Left forelimb (tissue), 1 donor: ENCODE measurements around the gene ZNF692.

Experiments
- DNase-seq: peaks from one replicate; pipeline ENCODE4 v3.0.0-alpha.2; 2018; ENCODE audit warnings: low spot score

ZNF692 gene

DNA sequence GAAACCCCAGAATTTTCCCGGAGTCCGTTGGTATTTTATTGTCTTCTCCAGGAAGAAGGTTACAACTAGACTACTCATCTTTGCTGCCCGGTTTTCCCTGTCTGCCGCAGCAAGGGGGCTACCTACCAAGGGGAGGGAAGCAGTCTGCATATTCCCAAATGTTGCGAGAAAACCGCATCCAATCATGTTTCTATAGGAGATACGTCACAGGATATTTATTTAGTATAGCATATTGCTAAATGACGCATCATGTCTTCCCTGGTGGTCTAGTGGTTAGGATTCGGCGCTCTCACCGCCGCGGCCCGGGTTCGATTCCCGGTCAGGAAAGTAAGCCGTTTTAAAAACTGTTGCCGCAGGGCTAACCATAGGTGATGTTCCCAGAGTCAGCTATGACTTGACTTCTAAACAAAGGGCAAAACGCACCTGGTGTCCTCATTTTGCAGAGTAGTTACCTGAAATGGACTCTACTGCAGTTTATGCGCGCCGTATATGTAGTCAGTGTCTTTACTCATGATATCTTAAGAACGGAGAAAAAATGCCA lies 15.2 kb upstream of the ZNF692 start:
- no peak for DNase-seq

DNA sequence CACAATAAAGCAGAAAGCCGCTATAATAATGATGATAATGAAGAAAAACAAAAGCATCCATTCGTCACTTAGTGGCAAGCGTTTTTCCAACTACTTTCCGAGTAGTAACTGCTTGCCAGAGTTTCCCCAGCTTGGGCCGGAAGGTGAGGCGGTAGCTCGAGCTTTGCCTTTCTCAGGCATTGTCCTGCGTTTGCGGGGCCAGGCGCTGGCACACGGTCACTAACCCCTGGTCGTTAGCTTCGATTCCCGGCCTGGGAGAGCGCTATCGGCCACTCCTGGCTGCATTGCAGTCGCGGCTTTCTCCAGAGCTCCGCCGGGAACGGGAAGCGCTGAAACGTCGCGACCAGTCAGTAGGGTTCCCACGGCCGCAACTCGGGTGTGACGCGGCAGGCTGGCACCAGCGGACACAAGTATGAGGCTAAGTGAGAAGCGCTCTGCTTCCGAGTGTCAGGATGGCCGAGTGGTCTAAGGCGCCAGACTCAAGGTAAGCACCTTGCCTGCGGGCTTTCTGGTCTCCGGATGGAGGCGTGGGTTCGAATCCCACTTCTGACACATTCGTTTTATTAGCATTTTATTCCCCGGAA lies 14.6 kb upstream of the ZNF692 start:
- peak; percentile 99 for DNase-seq

DNA sequence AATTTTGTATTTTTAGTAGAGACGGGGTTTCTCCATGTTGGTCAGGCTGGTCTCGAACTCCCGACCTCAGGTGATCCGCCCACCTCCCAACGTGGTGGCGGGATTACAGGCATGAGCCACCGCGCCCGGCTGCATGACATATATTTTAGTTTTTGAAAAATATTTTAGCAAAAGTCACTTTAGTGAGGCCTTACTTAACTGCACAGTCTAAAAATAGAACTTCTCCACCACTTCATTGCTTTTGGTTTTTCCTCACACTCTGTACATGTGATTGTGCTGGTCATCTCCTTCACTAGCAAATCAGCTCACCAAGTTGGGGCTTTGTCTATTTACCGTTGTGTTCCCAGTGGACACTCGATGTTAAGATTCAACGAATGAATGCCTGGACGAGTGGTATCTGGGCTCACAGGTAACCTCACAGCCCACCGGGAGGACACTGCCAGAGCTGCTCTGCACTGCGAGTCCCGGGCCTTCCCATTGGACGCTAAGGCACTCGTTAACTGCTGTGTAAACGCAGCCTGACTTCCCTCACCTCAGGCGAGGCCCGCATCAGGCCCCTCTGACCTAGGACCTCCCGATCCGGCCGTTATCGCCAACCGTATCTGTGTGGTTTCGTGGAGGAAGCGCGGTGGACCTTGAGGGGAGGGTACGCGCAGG lies 14.0 kb upstream of the ZNF692 start:
- DNase-seq: peak; percentile 75

DNA sequence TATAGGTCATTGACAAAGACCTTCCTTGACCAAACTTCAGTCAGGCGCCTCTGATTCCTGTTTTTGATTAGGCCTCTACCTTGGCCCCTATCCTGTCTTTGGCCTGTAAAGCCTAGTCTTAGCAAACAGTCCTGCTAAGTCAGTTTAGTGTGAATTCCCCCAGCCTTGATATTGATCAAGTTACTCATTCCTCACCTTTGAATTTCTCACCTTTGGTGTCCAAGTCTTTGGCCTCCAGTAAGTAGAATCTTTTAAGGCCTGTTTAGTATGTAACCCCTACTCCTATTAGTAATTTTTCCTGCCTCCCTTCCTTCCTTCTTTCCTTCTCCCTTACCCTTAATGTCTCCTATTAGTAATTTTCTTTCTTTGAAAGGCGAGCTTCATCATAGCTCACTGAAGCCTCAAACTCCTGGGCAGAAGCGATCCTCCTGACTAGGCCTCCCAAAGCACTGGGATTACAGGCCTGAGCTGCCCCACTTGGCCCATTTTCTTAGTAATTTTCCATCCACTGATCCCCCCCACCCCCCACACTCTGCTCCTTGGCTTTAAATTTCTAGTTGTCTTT lies 13.0 kb upstream of the ZNF692 start:
- DNase-seq: no peak

DNA sequence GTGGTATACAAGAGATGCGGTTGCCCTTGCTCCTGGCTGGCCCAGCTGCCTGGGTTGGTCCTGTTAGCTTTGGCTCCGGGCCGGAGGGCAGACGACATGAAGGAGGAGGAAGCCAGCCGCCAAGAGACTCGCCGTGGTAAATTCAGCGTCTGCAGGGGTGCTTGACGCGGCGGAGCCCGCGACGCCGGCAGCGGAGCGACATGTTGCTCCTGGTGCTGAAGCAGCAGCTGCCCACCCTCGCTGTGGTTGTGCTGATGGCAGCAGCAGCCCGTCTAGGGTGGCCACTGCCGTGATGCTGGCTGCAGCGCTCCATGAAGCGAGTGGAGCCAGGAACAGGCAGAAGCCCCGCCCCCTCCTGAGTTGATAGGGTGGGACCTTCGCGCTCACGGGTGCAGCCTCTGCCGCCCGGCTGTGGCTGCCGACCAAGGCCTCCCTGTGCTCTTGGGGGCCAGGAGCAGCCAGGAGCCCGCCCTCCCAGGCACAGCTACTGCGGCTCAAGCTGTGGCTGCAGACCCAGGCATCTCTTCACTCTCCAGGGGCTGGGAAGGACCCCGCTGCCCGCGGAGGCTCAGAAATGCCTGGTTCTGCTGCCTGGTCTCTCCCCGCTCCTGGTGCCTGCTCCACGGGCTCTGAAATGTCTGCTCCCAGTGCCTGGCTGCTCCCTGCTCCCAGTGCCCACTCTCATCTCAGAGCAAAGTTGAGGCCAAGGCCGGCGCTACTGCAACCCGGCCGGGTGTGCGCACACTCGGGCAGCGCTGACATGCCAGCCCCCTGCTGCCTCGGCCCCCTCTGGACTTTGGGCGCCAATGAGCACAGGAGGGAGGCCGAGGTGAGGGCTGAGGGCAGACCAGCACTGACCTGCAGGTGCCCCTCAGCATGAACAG lies 4.4 kb upstream of the ZNF692 start:
- peak; percentile 86 for DNase-seq

DNA sequence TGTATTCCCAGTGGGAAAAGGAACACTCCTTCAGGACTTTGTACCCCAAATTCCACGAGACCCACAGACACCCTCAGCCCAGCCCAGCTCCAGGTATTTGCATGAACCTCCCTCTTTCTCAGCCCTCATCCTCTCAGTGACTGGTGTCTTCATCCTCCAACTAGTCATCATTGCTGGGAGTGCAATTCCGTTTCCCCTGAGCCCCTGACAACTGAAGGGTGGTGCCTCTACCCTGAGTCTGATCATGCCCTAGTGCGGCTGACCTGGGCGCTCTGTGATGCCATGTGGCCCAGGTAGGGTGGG lies 3.8 kb upstream of the ZNF692 start:
- DNase-seq: peak; percentile 60

DNA sequence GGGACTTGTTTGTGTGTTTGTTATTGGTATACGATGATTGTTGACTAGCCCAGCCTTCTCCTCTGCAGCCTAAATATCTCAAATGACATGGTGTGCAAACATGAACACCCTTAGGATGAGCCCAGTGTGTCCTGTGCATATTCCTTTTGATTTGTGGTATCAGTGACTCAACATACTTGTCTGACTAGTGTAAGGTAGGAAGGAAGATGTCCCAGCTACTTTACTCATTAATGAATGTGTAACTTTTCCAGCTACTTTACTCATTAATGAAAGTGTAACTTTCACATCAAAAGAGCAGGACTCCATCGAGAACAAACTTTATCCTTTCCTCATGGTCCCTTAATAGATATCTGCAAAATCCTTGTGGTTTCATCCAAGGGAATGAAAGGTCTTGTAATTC lies 2.7 kb upstream of the ZNF692 start:
- DNase-seq: no peak

DNA sequence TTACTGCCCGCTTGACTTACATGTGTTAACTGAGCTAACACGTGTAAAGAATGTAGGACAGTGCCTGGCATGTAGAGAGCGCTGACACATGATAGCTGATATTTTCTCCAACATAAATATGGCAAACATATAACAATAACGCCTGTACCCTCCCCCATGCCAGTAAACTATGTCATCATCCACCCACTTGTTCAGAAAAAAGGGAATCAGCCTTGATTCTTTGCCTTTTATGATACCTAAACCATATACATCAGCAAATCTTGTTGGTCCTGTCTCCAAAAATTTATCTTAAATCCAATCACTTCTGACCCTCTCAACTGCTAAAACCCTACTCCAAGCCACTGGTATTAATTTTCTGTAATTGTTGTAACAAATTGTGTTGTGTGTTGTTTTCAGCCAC lies 1.1 kb upstream of the ZNF692 start:
- no peak for DNase-seq

DNA sequence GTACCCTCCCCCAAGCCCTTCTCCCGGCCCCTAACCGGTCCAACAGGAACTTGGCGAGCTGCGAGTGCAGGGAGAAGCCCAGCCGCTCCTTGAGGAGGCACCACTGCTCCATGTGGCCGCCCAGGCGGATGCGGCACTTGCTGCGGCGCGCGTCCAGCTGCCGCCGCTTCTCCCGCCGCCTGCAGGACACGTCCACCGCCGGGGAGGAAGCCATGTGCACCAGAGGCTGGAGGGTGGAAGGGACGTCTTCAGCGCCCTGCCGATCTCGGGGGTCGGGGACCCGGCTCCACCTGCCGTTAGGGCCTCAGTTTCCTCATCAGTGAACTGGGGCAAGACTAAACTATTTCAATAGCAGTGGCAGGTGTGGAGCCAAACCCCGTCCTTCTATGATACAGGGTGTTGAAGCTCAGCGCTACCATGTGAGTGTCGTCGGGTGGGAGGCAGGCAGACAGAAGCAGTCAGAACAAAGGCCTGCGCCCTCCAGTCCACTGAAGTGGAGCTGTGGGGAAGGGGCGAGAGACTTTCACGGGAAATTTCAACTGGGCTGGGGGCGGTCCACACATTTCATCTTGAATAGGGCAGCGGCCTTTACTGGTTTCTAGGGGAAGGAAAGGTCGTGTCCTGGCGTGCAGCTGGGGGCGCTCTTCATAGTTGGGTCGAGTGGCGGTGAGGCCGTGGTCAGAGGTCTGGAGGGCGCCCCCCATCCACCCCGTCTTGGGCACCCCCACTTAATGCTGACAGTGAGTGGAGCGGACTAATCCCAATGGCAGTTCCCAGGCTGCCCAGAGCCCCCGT lies 592 bp downstream of the ZNF692 start:
- peak; percentile 79 for DNase-seq

DNA sequence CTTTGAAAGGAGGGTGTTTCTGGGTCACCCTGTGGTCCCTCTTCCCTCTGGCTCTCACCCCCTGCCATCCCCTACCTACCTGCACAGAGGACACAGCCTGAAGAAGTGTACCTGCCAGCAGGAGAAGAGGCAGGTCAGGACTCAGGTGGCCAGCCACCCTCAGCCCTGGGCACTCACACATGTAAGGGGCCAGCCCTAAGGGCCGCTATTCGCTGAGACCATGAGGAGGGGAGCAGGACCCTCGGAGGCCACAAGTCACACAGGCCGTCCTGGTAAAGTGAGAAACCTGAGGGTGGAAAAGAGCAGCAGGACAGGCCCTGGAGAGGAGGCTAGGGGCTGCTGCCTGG lies 1.2 kb downstream of the ZNF692 start:
- no peak for DNase-seq

DNA sequence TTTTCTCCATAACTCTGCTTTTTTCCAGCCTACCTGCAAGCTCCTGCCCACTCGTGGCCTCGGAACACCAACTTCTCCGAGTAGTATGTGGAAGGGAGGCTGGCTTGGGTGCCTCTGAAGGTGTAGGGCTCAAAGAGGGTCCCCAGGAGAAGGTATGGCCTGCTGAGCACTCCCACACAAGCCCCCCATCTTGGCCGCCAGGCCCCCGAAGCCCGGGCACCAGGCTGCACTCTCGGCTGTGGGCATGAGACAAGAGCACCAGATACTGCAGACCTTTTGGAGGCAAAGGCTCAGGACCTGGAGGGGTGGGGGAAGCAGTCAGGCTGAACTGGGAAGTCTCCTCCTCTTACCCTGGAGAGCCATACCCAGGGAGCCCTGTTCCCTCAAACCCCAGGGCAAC lies 1.7 kb downstream of the ZNF692 start:
- no peak for DNase-seq

DNA sequence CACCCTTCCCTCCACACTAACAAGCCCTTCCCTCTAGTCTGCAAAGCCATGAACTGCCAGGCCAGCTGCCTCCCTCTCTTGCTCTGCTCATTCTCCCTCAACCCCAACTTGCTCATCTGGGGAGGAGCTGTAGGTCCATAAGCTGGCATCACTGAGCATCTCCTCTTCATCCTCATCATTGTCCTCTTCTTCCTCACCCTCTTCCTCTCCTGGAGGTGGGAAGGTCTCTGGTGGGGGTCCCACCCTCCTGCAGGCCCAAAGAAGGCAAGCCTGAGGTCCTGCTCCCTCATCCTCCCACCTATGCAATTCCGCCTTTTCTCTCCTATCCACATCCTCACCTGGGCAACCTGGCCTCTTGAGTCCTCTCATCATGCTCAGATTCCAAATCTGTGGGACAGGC lies 2.7 kb downstream of the ZNF692 start:
- DNase-seq: no peak

DNA sequence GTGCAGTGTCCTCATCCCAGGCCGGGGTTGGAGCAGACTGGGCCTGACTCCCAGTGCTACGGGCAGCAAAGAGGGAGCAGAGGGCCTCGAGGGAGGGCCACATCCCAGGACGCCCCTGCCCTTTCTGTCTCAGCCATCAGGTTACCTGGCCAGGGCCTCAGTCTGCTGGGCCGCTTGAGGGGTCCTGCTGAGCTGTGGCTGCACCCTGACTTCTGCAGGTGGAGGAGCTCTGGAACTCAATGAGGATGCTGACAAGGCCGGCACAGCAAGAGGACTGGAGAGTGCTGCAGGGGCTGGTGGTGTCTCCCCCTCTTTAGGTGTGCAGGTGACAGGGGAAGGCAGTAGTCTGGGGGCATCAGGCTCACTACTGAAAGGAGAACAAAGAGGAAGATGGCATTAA lies 3.3 kb downstream of the ZNF692 start:
- no peak for DNase-seq

DNA sequence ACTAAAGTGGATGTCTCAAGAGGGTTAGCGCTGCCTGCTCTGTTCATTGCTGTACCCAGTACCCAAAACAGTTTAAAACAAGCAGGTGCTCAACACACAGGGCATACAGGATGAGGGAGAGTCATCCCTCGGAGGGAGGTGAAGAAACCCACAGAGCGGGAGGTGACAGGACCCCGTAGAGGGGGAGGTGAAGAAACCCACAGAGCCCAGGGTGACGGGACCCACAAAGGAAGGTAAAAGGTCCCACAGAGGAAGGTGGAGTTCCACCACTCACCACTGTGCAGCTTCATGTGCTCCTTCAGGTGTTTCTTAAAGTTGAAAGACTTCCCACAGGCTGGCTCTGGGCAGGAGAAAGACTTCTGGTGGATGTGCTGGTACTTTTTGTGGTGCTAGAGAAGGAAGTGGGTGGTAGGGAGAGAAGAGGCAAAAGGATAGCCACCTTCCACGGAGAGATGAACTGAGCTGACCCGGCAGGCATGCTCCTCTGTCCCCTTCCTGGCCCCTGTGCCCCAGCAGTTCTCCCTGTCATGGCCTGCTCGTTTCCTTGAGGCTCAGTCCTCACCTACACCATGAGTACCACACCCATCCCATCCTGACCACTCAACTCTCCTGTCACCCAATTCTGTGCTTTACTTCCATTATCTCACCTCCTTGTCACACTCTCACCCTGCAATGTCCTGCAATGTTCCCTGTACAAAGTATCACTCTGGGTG lies 5.1 kb downstream of the ZNF692 start:
- DNase-seq: no peak

DNA sequence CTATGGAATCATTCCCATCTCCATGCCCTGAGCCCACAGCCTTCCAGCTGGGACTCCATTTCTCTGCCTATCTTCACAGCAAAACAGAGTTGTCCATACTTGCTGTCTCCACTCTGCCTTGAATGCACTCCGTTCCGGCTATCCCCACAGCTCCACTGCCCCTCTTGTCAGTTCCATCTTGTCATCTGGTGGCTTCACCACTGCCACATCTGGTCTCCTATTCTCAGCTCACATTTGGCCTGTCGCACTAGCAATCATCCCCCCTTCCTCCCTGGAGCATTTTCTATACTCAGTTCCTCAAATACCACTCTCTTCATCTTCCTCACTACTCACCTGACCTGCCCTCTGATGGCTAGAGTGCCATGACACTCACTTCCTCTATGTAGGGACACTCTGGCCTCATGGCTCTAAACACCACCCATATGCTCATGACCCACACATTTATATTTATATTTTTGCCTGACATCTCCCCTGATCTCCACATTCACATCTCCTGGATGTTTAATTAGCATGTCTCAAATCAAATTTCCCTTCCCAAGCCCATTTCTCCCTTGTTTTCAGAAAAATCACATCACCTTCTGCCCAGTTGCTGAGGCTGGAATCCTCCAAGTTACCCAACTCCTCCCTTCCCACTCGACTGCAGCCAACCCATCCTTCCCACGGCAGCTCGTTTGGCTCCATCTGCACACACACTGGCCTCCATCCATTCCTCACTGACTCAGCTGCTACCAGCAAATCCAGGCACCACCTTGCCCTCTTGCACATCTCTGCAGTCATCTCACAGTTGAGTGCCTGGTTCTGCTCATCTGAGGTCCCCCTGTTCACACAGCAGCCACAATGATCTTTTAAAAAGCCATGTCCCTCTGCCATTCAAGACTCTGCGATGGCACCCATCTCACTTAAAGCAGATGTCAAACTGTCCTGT lies 6.1 kb downstream of the ZNF692 start:
- no peak for DNase-seq

DNA sequence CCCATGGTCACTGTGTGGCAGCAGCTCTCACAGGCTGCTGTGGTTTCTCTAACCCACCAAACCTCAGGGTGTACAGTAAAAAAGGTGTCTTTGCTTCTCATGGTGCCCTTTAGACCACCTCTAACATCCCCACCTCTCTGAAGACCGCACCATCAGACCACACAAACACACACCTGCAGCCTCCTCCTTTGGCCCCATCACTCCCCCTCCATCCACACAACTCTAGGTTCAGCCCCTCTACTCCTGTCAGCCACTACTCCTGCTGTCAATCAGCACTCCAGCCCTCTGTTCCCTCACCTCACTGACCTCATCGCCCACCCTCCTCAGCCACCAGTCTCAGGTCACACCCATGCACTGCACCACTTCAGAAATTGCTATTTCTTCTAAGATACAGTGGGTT lies 7.5 kb downstream of the ZNF692 start:
- DNase-seq: no peak

DNA sequence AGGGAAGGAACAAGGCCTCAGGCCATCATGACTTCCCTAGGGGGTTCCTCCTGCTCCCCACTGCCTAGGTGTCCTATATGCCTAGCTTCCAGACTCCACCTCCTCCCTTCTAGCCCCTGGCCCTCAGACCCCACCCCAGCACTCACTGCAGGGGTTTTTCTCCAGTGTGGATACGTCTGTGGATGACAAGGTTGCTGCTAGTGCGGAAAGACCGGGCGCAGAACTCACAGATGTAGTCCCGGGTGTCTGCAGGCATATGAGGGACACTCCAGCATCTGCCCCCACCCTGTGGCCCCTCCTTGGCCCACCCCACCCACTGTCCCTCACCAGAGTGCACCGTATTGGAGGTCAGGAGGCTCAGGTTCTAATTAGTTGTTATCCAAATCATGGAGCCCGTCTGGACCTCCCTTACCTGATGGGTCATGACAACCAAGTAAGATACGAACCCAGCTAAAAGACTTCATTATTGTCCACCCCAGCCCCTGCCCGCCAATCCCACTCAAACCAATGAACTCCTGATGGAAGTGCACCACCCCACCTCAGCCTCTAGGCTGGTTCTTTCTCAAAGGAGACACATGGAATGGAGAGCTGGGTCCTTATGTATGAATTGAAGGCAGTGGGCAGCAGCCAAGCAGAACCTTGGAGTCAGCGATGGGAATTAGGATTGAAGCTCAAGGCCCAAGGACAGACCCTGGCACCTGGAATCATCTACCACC lies 8.2 kb downstream of the ZNF692 start:
- DNase-seq: no peak

DNA sequence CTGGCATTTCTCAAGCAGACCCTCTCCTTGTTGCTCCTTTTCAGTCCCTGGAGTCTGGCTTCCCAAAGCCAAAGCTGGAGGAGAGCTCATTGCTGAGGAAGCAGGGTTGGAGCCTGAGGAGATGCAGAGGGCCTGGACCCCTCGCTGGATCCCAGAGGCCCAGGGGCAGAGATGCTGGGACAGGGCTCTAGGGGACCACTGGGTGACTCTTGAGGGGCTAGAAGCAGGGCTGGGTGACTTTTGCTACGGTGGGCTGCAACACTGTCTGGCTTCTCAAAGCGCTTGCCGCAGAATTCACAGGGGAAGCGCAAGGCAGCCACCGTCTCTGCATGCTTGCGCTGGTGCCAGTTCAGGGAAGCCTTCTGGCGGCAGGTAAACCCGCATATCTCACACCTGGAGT lies 8.8 kb downstream of the ZNF692 start:
- no peak for DNase-seq

DNA sequence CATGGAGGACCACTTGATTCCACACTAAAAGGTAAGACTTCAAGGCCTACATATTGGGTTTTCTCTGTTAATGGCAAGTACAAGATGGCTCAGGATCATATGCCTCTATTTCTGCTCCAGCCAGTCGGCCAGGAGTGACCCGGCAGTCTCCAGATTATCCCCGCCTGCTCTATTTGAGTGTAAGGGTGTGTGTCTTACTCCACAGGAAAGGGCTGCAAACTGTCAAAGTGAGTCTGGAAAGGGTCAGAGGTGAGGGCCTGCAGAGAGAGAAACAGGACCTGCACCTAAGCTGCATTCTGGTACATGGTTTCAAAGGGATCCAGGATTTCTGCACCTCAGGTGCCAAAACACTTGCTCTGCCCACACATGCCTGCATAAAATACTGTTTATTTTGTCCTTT lies 9.2 kb downstream of the ZNF692 start:
- DNase-seq: no peak

DNA sequence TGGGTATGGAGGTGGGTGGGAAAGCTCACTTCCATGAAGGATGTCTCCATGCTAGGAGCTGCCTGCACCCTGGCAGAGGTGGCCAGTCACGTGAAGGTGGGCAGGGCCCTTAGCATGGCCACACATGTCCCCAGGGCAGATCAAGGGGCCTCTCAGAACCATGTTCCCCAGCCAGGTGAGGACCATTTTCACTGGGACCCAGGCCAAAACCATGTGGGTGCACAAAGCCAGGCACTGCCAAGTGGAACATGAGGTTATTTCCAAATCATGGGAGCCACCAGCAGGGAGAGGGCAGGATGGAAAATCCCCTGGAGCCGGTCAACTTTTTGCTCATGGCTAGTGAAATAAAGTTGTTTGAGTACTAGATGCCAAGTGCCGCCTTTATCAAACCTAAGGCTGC lies 9.7 kb downstream of the ZNF692 start:
- DNase-seq: no peak
